ENCODE measurements around the gene CNRIP1. TPM values are rescaled to one million over a fixed set of nuclear protein-coding genes. Genes with fewer than 3 reads are reported as not detected.
A peak's percentile ranks its signal among the peaks of the same experiment; 100 is the strongest.
"Not testable (repeated sequence)": the region's sequence is repeated elsewhere in the genome, so short reads cannot be mapped to it uniquely, and the experiment has no call there.

Gene CNRIP1
- total and polyA plus RNA-seq, 4 donors = 36.6 to 126 (median 87.0) TPM

- Histone ChIP-seq H3K9me3 (ENCODE audit: control insufficient read depth, insufficient read depth, low read length) (no peaks in the 10 kb centered on the region), H3K36me3 (ENCODE audit: control insufficient read depth, insufficient read depth, low read length) (no peaks in the 10 kb centered on the region), H3K4me3 (ENCODE audit: low read depth, low read length) (peak overlapping the region; percentile 90), H3K4me1 (ENCODE audit: control insufficient read depth, insufficient read depth, low read length) (peaks cover 13% of the 10 kb centered on the region), H3K27me3 (ENCODE audit: control insufficient read depth, insufficient read depth, low read length) (peaks cover 3% of the 10 kb centered on the region), H3K27ac (ENCODE audit: low read depth, low read length) (peak overlapping the region; percentile 91)
- peak in 4 of 6 donors; percentile 53 to 85 (median 60) for DNase-seq (ENCODE audit: low read depth in 4 of 6, low spot score in 6 of 6)
- 3% methylated on average over 7 of the region's 11 CpGs for WGBS (ENCODE audit: insufficient coverage)
Observed at GRCh38 chr2:68320118-68320641, 431 bp upstream of the CNRIP1 start.

GRCh38 chr2:68318914-68319397, 793 bp downstream of the CNRIP1 start:
- Histone ChIP-seq H3K36me3 (ENCODE audit: control insufficient read depth, insufficient read depth, low read length) (no peaks in the 10 kb centered on the region), H3K4me1 (ENCODE audit: control insufficient read depth, insufficient read depth, low read length) (peaks cover 13% of the 10 kb centered on the region), H3K27ac (ENCODE audit: low read depth, low read length) (peak overlapping the region; percentile 91), H3K27me3 (ENCODE audit: control insufficient read depth, insufficient read depth, low read length) (peaks cover 3% of the 10 kb centered on the region), H3K9me3 (ENCODE audit: control insufficient read depth, insufficient read depth, low read length) (peaks cover 3% of the 10 kb centered on the region), H3K4me3 (ENCODE audit: low read depth, low read length) (peak overlapping the region; percentile 90)
- peak in 3 of 6 donors; percentile 9 to 61 (median 50) for DNase-seq (ENCODE audit: low read depth in 4 of 6, low spot score in 6 of 6)
- 0% methylated on average over 27 of the region's 27 CpGs for WGBS (ENCODE audit: insufficient coverage)

- Histone ChIP-seq H3K4me3 (ENCODE audit: low read depth, low read length) (peak overlapping the region; percentile 90), H3K36me3 (ENCODE audit: control insufficient read depth, insufficient read depth, low read length) (no peaks in the 10 kb centered on the region), H3K27me3 (ENCODE audit: control insufficient read depth, insufficient read depth, low read length) (peaks cover 3% of the 10 kb centered on the region), H3K4me1 (ENCODE audit: control insufficient read depth, insufficient read depth, low read length) (peaks cover 13% of the 10 kb centered on the region), H3K27ac (ENCODE audit: low read depth, low read length) (peak overlapping the region; percentile 91), H3K9me3 (ENCODE audit: control insufficient read depth, insufficient read depth, low read length) (peaks cover 3% of the 10 kb centered on the region)
- DNase-seq (ENCODE audit: low read depth in 4 of 6, low spot score in 6 of 6) = peak in 4 of 6 donors; percentile 20 to 73 (median 43)
- WGBS (ENCODE audit: insufficient coverage) = 7% methylated on average over 18 of the region's 27 CpGs
Observed at GRCh38 chr2:68317971-68318913, 1.5 kb downstream of the CNRIP1 start.

GRCh38 chr2:68316111-68316510, 3.6 kb downstream of the CNRIP1 start:
- Histone ChIP-seq H3K9me3 (ENCODE audit: control insufficient read depth, insufficient read depth, low read length) (peaks cover 3% of the 10 kb centered on the region), H3K4me3 (ENCODE audit: low read depth, low read length) (no peak overlapping the region), H3K36me3 (ENCODE audit: control insufficient read depth, insufficient read depth, low read length) (no peaks in the 10 kb centered on the region), H3K4me1 (ENCODE audit: control insufficient read depth, insufficient read depth, low read length) (peaks cover 13% of the 10 kb centered on the region), H3K27ac (ENCODE audit: low read depth, low read length) (no peak overlapping the region), H3K27me3 (ENCODE audit: control insufficient read depth, insufficient read depth, low read length) (no peaks in the 10 kb centered on the region)
- WGBS (ENCODE audit: insufficient coverage) = no CpG with 5 or more reads among the region's 2 CpGs
- no peak for DNase-seq (ENCODE audit: low read depth in 4 of 6, low spot score in 6 of 6)

- no peak for DNase-seq (ENCODE audit: low read depth in 4 of 6, low spot score in 6 of 6)
- H3K36me3 ChIP-seq (ENCODE audit: control insufficient read depth, insufficient read depth, low read length) = peaks cover 6% of the 10 kb centered on the region
Observed at GRCh38 chr2:68311033-68311432, 8.7 kb downstream of the CNRIP1 start.

GRCh38 chr2:68309426-68309825, 10.3 kb downstream of the CNRIP1 start:
- peaks cover 6% of the 10 kb centered on the region for H3K36me3 ChIP-seq (ENCODE audit: control insufficient read depth, insufficient read depth, low read length)
- H3K27ac ChIP-seq (ENCODE audit: low read depth, low read length) = no peak overlapping the region
- no peaks in the 10 kb centered on the region for H3K27me3 ChIP-seq (ENCODE audit: control insufficient read depth, insufficient read depth, low read length)
- peaks cover 3% of the 10 kb centered on the region for H3K9me3 ChIP-seq (ENCODE audit: control insufficient read depth, insufficient read depth, low read length)
- no peaks in the 10 kb centered on the region for H3K4me1 ChIP-seq (ENCODE audit: control insufficient read depth, insufficient read depth, low read length)
- no peak overlapping the region for H3K4me3 ChIP-seq (ENCODE audit: low read depth, low read length)
- no peak for DNase-seq (ENCODE audit: low read depth in 4 of 6, low spot score in 6 of 6)

More at GRCh38 chr2:68311033-68311432, 8.7 kb downstream of the CNRIP1 start:
- Histone ChIP-seq H3K4me3 (ENCODE audit: low read depth, low read length) (no peak overlapping the region), H3K9me3 (ENCODE audit: control insufficient read depth, insufficient read depth, low read length) (peaks cover 3% of the 10 kb centered on the region), H3K27me3 (ENCODE audit: control insufficient read depth, insufficient read depth, low read length) (no peaks in the 10 kb centered on the region), H3K4me1 (ENCODE audit: control insufficient read depth, insufficient read depth, low read length) (no peaks in the 10 kb centered on the region), H3K27ac (ENCODE audit: low read depth, low read length) (no peak overlapping the region)

GRCh38 chr2:68303902-68304272, 15.9 kb downstream of the CNRIP1 start:
- WGBS (ENCODE audit: insufficient coverage) = 100% methylated on average over 1 of the region's 1 CpG
- H3K36me3 ChIP-seq (ENCODE audit: control insufficient read depth, insufficient read depth, low read length); DNase-seq (ENCODE audit: low read depth in 4 of 6, low spot score in 6 of 6); H3K27me3 ChIP-seq (ENCODE audit: control insufficient read depth, insufficient read depth, low read length); H3K4me1 ChIP-seq (ENCODE audit: control insufficient read depth, insufficient read depth, low read length); H3K4me3 ChIP-seq (ENCODE audit: low read depth, low read length); H3K27ac ChIP-seq (ENCODE audit: low read depth, low read length); H3K9me3 ChIP-seq (ENCODE audit: control insufficient read depth, insufficient read depth, low read length): not testable (repeated sequence)

GRCh38 chr2:68303033-68303901, 16.5 kb downstream of the CNRIP1 start:
- Histone ChIP-seq H3K4me1 (ENCODE audit: control insufficient read depth, insufficient read depth, low read length) (no peaks in the 10 kb centered on the region), H3K36me3 (ENCODE audit: control insufficient read depth, insufficient read depth, low read length) (peaks cover 6% of the 10 kb centered on the region), H3K27me3 (ENCODE audit: control insufficient read depth, insufficient read depth, low read length) (no peaks in the 10 kb centered on the region), H3K27ac (ENCODE audit: low read depth, low read length) (no peak overlapping the region), H3K4me3 (ENCODE audit: low read depth, low read length) (no peak overlapping the region), H3K9me3 (ENCODE audit: control insufficient read depth, insufficient read depth, low read length) (no peaks in the 10 kb centered on the region)
- WGBS (ENCODE audit: insufficient coverage) = no CpG with 5 or more reads among the region's 12 CpGs
- no peak for DNase-seq (ENCODE audit: low read depth in 4 of 6, low spot score in 6 of 6)

GRCh38 chr2:68302281-68302875, 17.4 kb downstream of the CNRIP1 start:
- Histone ChIP-seq H3K27me3 (ENCODE audit: control insufficient read depth, insufficient read depth, low read length) (no peaks in the 10 kb centered on the region), H3K36me3 (ENCODE audit: control insufficient read depth, insufficient read depth, low read length) (peaks cover 6% of the 10 kb centered on the region), H3K4me1 (ENCODE audit: control insufficient read depth, insufficient read depth, low read length) (no peaks in the 10 kb centered on the region), H3K27ac (ENCODE audit: low read depth, low read length) (no peak overlapping the region), H3K4me3 (ENCODE audit: low read depth, low read length) (no peak overlapping the region), H3K9me3 (ENCODE audit: control insufficient read depth, insufficient read depth, low read length) (no peaks in the 10 kb centered on the region)
- WGBS (ENCODE audit: insufficient coverage) = no CpG with 5 or more reads among the region's 3 CpGs
- DNase-seq (ENCODE audit: low read depth in 4 of 6, low spot score in 6 of 6) = no peak
